ENCODE results near the gene ZNF556.
"Not testable (repeated sequence)": the region's sequence is repeated elsewhere in the genome, so short reads cannot be mapped to it uniquely, and the experiment has no call there.

The ZNF556 gene

DNA sequence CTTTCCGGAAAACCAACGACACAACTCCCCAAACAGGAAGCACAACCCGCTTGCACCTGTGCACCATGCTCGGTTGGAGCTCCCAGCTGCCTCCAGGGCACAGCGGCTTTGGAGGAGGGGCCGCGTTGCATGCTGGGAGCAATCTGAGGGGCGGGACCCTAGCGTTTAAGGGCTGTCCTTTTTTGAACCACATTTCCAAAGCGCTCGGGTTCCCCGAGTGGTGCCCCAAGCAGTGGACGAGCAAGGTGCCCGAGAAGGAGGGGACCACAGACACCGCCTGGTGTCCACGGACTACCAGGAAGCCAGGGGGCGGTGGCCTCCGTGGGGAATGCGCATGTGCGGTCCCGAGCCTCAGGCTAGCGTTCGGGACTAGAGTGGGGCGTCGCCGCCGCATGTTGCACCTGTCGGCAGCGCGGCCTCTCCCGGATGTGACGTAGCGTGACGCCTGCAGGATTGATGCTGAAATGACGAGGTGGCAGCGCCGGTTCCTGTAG is 21.6 kb downstream of the ZNF556 start:
- peak overlapping the region; percentile 48 for H3K4me3 ChIP-seq (ENCODE audit: low read depth, low read length)
- TF ChIP-seq CTCF (IDR thresholded peaks at IDR 0.05; ENCODE audit: insufficient read depth, low read depth, low read length, missing control alignments) = no peak
- DNase-seq (ENCODE audit: low read depth) = peak; percentile 83

GRCh38 chr19:2890531-2890930 is 23.4 kb downstream of the ZNF556 start:
- not testable (repeated sequence) for DNase-seq (ENCODE audit: low read depth); H3K4me3 ChIP-seq (ENCODE audit: low read depth, low read length)

DNA sequence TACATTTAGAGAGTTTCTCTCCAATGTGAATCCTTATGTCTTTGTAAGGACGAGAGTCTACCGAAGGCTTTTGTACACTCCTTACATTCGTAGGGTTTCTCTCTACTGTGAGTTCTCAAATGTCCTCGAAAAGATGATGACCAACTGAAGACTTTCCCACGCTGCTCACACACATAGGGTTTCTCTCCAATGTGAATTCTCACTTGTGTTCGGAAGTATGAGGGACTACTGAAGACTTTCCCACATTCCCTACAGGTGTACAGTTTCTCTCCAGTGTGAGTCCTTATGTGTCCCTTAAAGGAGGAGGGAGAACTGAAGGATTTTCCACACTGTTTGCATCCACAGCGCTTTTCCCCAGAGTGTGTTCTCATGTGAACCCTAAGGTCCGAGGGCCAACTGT is 29.6 kb downstream of the ZNF556 start:
- DNase-seq (ENCODE audit: low read depth) = no peak
- H3K4me3 ChIP-seq (ENCODE audit: low read depth, low read length) = no peak overlapping the region
- TF ChIP-seq CTCF (IDR thresholded peaks at IDR 0.05; ENCODE audit: insufficient read depth, low read depth, low read length, missing control alignments) = no peak

- peak; percentile 99 for DNase-seq (ENCODE audit: low read depth)
- H3K4me3 ChIP-seq (ENCODE audit: low read depth, low read length) = peak within 1 kb of the TSS; percentile 95
- TF ChIP-seq CTCF (IDR thresholded peaks at IDR 0.05; ENCODE audit: insufficient read depth, low read depth, low read length, missing control alignments) = no peak
Observed at GRCh38 chr19:2900296-2901252, 33.4 kb downstream of the ZNF556 start, which contains the start of gene ZNF57. TSS of gene ZNF57 (plus strand) at chr19:2900928. CDS start at chr19:2901046, 118 bp downstream.

- DNase-seq (ENCODE audit: low read depth) = no peak
- no peak overlapping the region for H3K4me3 ChIP-seq (ENCODE audit: low read depth, low read length)
- no peak for TF ChIP-seq CTCF (IDR thresholded peaks at IDR 0.05; ENCODE audit: insufficient read depth, low read depth, low read length, missing control alignments)
Observed at GRCh38 chr19:2902590-2903218, 35.6 kb downstream of the ZNF556 start.

DNA sequence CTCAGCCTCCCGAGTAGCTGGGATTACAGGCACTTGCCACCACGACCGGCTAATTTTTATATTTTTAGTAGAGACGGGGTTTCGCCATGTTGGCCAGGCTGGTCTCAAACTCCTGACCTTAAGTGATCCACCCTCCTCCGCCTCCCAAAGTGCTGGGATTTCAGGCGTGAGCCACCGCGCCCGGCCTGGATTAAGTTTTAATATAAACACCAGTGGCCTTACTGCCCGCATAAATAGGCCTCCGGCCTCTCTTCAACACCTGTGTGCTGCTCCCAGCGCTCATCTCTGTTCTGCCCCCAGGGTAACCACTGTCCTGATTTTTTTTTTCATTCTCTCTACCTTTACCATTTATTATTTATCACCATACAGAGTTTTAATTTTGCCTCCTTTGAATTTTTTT is 36.2 kb downstream of the ZNF556 start:
- not testable (repeated sequence) for H3K4me3 ChIP-seq (ENCODE audit: low read depth, low read length); DNase-seq (ENCODE audit: low read depth)

DNA sequence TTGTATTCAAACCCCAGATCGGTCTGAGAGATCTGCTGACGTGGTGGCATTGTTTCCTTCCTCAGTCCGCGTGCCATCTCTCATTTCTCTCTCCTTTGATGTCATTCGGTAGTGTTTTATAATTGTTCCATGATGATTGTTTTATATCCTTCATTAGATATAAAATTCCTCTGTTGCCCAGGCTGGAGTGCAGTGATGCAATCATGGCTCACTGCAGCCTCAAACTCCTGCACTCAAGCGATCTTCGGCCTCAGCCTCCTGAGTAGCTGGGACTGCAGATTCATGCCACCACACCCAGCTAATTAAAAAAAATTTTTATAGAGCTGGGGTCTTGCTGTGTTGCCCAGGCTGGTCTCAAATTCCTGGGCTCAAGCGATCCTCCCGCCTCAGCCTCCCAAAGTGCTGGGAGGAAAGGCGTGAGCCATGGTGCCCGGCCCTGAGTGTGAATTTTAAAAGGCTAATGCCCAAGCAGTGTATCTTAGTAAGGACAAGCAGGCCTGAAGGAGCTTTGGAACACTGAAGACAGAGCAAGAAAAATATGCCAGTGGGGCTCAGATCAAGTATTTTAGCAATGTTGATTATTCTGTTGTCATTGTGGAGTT is 38.9 kb downstream of the ZNF556 start:
- no peak overlapping the region for H3K4me3 ChIP-seq (ENCODE audit: low read depth, low read length)
- no peak for TF ChIP-seq CTCF (IDR thresholded peaks at IDR 0.05; ENCODE audit: insufficient read depth, low read depth, low read length, missing control alignments)
- no peak for DNase-seq (ENCODE audit: low read depth)
